HepG2 (cell line): ENCODE data around the gene TANGO6. TPM values are rescaled to one million over a fixed set of nuclear protein-coding genes. Genes with fewer than 3 reads are reported as not detected.

ENCODE experiments used
- ATRX ChIP-seq: sonication (generic); formaldehyde crosslinking; IDR thresholded peaks from 2 replicates; pipeline ENCODE4 v1.4.0; 2020; ENCODE audit warnings: missing genetic modification reagents, borderline replicate concordance
- ELF1 ChIP-seq: sonication (generic); formaldehyde crosslinking; IDR thresholded peaks from 2 replicates; pipeline ENCODE4 v1.4.0; 2020; ENCODE audit warnings: missing genetic modification reagents
- GABPB1 ChIP-seq: IDR thresholded peaks from 2 replicates; pipeline ENCODE4 v1.6.1; 2016; ENCODE audit warnings: mild to moderate bottlenecking, missing genetic modification reagents, moderate library complexity, missing compliant biosample characterization
- HOXD1 ChIP-seq: sonication (generic); formaldehyde crosslinking; IDR thresholded peaks from 2 replicates; pipeline ENCODE4 v1.5.0; 2020; ENCODE audit warnings: missing genetic modification reagents
- LCORL ChIP-seq, 2 experiments: fragments of 450-650 bp in 1 of 2; sonication (generic) in 1 of 2; formaldehyde crosslinking in 1 of 2; IDR thresholded peaks; 2 replicates each; pipeline versions ENCODE4 v1.5.0 to v1.6.1; 2017 to 2020; ENCODE audit warnings: antibody characterized with exemption in 1 of 2, missing genetic modification reagents in 1 of 2
- MAFF ChIP-seq: IDR thresholded peaks from 2 replicates; pipeline ENCODE4 v1.6.1; 2011; ENCODE audit warnings: low read depth, low read length, improper control_type of control experiment
- NCOR1 ChIP-seq: fragments of 200-600 bp; sonication (generic); IDR thresholded peaks from 2 replicates; pipeline ENCODE4 v1.7.0; 2017; ENCODE audit warnings: antibody characterized with exemption, low read length, borderline replicate concordance
- RXRA ChIP-seq: sonication (generic); formaldehyde crosslinking; IDR thresholded peaks from 2 replicates; pipeline ENCODE4 v1.5.1; 2020; ENCODE audit warnings: missing genetic modification reagents
- SMARCE1 ChIP-seq: fragments of 450-650 bp; IDR thresholded peaks from 2 replicates; pipeline ENCODE4 v1.6.1; 2017; ENCODE audit warnings: borderline replicate concordance
- SPEN ChIP-seq: sonication (generic); formaldehyde crosslinking; IDR thresholded peaks from 2 replicates; pipeline ENCODE4 v1.5.1; 2020; ENCODE audit warnings: low read depth, mild to moderate bottlenecking, missing genetic modification reagents
- ZFP36L2 ChIP-seq: sonication (generic); formaldehyde crosslinking; IDR thresholded peaks from 2 replicates; pipeline ENCODE4 v1.4.0; 2020; ENCODE audit warnings: missing genetic modification reagents
- ZKSCAN1 ChIP-seq: fragments of 150-350 bp; IDR thresholded peaks from 2 replicates; pipeline ENCODE4 v1.6.1; 2014; ENCODE audit warnings: low read length
- ZNF225 ChIP-seq: sonication (generic); formaldehyde crosslinking; IDR thresholded peaks from 2 replicates; pipeline ENCODE4 v1.4.0; 2020; ENCODE audit warnings: mild to moderate bottlenecking, missing genetic modification reagents
- ZNF251 ChIP-seq: sonication (generic); formaldehyde crosslinking; IDR thresholded peaks from 2 replicates; pipeline ENCODE4 v1.9.0; 2021; ENCODE audit warnings: mild to moderate bottlenecking, missing genetic modification reagents
- ZNF264 ChIP-seq: sonication (generic); formaldehyde crosslinking; IDR thresholded peaks from 2 replicates; pipeline ENCODE4 v1.4.0; 2020; ENCODE audit warnings: missing genetic modification reagents
- ZNF333 ChIP-seq: sonication (generic); formaldehyde crosslinking; IDR thresholded peaks from 2 replicates; pipeline ENCODE4 v1.4.0; 2020; ENCODE audit warnings: mild to moderate bottlenecking, missing genetic modification reagents, borderline replicate concordance
- ZNF432 ChIP-seq: sonication (generic); formaldehyde crosslinking; IDR thresholded peaks from 2 replicates; pipeline ENCODE4 v1.5.0; 2020; ENCODE audit warnings: missing genetic modification reagents, mild to moderate bottlenecking, borderline replicate concordance
- ZNF563 ChIP-seq: sonication (generic); formaldehyde crosslinking; IDR thresholded peaks from 2 replicates; pipeline ENCODE4 v1.8.0; 2022; ENCODE audit warnings: mild to moderate bottlenecking, moderate library complexity, missing genetic modification reagents
- ZNF589 ChIP-seq: sonication (generic); formaldehyde crosslinking; conservative IDR thresholded peaks from 2 replicates; pipeline ENCODE4 v1.8.0; 2022; ENCODE audit warnings: mild to moderate bottlenecking, moderate library complexity, missing genetic modification reagents
- ZNF790 ChIP-seq: sonication (generic); formaldehyde crosslinking; IDR thresholded peaks from 2 replicates; pipeline ENCODE4 v1.8.0; 2022; ENCODE audit warnings: missing genetic modification reagents, mild to moderate bottlenecking, borderline replicate concordance
- polyA plus RNA-seq, 8 experiments: library from polyadenylated mRNA; depleted of rRNA in 3 of 8; stranded (reverse) in 7 of 8; unstranded in 1 of 8; fragments of >200 nt; fragmentation: Illumina TruSeq in 4 of 8; extraction: Trizol in 4 of 8; gene quantifications; 2 replicates each; pipeline versions ENCODE4 v1.2.1 to v1.2.3, GENCODE V29; 2011 to 2016; ENCODE audit warnings: low read depth in 4 of 8, missing spikeins in 1 of 8, mixed read lengths in 1 of 8; ENCODE audit not compliant: insufficient read depth in 1 of 8
- total RNA-seq, 5 experiments: library from RNA; depleted of rRNA; stranded (reverse); fragments of >200 nt; fragmentation: Illumina TruSeq; extraction: Trizol; gene quantifications; 2 replicates each; pipeline ENCODE4 v1.2.3, GENCODE V29; 2016; ENCODE audit warnings: low read depth in 1 of 5
- TF ChIP-seq, protein P1 (sequence below): sonication (generic); formaldehyde crosslinking; IDR thresholded peaks from 2 replicates; pipeline ENCODE4 v1.5.0; 2020; ENCODE audit warnings: mild to moderate bottlenecking, missing genetic modification reagents
- TF ChIP-seq, protein P2 (sequence below): IDR thresholded peaks from 2 replicates; pipeline ENCODE4 v1.6.1; 2012; ENCODE audit warnings: inconsistent platforms
- TF ChIP-seq, protein P3 (sequence below): fragments of 450-650 bp; IDR thresholded peaks from 2 replicates; pipeline ENCODE4 v1.6.1; 2017
- TF ChIP-seq, protein P4 (sequence below): sonication (generic); formaldehyde crosslinking; IDR thresholded peaks from 2 replicates; pipeline ENCODE4 v1.9.0; 2021; ENCODE audit warnings: missing genetic modification reagents, borderline replicate concordance

TANGO6 gene
- total and polyA plus RNA-seq, 2 of the 13 experiments (the other 11 are each of a cell fraction or from before 2014, with no cell fraction given), result 7.2 to 13.3 TPM

DNA sequence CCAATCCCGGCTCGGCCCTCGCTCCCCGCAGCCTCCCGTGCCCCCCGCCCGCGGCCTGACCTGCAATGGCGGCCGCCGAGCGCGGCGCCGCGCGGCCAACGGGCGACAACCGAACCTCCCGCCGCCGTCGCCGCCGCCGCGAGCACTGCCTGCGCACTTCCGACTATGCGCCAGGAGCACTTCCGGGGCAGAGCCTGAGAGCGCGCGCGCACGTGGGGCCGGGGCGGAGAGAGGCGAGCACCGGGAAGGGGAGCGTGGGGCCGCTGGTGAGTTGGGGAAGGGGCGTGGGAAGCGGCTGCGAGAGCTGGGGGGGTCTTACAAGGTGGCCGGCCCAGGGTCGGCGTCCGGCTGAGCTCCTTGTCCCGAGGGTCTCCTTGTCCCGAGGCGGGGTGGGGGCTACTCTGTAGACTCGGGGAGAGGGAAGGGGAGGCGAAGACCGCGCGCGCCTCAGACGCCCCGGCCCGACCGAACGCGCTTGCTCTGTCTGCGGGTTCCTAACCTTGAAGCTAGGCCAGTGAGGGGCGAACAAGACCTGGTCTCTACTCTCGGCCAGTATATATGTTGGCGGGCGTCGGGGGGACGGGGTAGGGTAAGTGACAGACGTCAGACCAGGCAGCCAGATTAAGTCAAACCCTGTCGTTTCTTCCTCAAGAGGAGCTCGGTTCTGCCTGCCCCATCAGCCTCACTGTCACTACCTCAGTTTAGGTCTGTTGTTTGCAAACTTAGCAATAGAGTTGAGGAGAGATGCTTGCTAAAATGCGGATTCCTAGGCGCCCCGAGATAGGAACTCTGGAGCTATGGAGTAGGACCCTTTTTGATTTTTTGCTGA lies 289.3 kb downstream of the TANGO6 start, which contains the start of the genes CHTF8 and UTP4 (continued):
- TF ChIP-seq, protein P1, sequence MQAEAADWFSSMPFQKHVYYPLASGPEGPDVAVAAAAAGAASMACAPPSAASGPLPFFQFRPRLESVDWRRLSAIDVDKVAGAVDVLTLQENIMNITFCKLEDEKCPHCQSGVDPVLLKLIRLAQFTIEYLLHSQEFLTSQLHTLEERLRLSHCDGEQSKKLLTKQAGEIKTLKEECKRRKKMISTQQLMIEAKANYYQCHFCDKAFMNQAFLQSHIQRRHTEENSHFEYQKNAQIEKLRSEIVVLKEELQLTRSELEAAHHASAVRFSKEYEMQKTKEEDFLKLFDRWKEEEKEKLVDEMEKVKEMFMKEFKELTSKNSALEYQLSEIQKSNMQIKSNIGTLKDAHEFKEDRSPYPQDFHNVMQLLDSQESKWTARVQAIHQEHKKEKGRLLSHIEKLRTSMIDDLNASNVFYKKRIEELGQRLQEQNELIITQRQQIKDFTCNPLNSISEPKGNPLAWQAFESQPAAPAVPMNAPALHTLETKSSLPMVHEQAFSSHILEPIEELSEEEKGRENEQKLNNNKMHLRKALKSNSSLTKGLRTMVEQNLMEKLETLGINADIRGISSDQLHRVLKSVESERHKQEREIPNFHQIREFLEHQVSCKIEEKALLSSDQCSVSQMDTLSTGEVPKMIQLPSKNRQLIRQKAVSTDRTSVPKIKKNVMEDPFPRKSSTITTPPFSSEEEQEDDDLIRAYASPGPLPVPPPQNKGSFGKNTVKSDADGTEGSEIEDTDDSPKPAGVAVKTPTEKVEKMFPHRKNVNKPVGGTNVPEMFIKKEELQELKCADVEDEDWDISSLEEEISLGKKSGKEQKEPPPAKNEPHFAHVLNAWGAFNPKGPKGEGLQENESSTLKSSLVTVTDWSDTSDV (CRISPR knock-in tag), result no peak
- TF ChIP-seq, protein P2, sequence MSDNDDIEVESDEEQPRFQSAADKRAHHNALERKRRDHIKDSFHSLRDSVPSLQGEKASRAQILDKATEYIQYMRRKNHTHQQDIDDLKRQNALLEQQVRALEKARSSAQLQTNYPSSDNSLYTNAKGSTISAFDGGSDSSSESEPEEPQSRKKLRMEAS, result peak; percentile 98
- TF ChIP-seq ZKSCAN1 (no peak), ZFP36L2 (CRISPR knock-in tag) (no peak), LCORL (IDR thresholded peaks at IDR 0.05) (no peak), LCORL (CRISPR knock-in tag; IDR thresholded peaks at IDR 0.05) (no peak), ZNF563 (peak; percentile 70), SPEN (CRISPR knock-in tag) (peak; percentile 88), NCOR1 (no peak; the same call in 1 of the 2 replicates), SMARCE1 (no peak), RXRA (no peak), ZNF589 (CRISPR knock-in tag) (peak; percentile 42; the same call in 1 of the 2 replicates), GABPB1 (CRISPR knock-in tag) (peak; percentile 93), ELF1 (CRISPR knock-in tag) (peak; percentile 91), ATRX (CRISPR knock-in tag) (no peak), MAFF (no peak), ZNF432 (CRISPR knock-in tag) (no peak), HOXD1 (no peak), ZNF790 (0 out of 2 replicates have a peak, but pooled peaks have one; percentile 39), ZNF333 (CRISPR knock-in tag) (no peak), ZNF251 (CRISPR knock-in tag) (peak; percentile 53; the same call in 1 of the 2 replicates), ZNF264 (peak; percentile 47; the same call in 1 of the 2 replicates), ZNF225 (CRISPR knock-in tag) (no peak; the same call in none of the 2 replicates)
- TF ChIP-seq, protein P3, sequence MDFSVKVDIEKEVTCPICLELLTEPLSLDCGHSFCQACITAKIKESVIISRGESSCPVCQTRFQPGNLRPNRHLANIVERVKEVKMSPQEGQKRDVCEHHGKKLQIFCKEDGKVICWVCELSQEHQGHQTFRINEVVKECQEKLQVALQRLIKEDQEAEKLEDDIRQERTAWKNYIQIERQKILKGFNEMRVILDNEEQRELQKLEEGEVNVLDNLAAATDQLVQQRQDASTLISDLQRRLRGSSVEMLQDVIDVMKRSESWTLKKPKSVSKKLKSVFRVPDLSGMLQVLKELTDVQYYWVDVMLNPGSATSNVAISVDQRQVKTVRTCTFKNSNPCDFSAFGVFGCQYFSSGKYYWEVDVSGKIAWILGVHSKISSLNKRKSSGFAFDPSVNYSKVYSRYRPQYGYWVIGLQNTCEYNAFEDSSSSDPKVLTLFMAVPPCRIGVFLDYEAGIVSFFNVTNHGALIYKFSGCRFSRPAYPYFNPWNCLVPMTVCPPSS, result no peak
- TF ChIP-seq, protein P4, sequence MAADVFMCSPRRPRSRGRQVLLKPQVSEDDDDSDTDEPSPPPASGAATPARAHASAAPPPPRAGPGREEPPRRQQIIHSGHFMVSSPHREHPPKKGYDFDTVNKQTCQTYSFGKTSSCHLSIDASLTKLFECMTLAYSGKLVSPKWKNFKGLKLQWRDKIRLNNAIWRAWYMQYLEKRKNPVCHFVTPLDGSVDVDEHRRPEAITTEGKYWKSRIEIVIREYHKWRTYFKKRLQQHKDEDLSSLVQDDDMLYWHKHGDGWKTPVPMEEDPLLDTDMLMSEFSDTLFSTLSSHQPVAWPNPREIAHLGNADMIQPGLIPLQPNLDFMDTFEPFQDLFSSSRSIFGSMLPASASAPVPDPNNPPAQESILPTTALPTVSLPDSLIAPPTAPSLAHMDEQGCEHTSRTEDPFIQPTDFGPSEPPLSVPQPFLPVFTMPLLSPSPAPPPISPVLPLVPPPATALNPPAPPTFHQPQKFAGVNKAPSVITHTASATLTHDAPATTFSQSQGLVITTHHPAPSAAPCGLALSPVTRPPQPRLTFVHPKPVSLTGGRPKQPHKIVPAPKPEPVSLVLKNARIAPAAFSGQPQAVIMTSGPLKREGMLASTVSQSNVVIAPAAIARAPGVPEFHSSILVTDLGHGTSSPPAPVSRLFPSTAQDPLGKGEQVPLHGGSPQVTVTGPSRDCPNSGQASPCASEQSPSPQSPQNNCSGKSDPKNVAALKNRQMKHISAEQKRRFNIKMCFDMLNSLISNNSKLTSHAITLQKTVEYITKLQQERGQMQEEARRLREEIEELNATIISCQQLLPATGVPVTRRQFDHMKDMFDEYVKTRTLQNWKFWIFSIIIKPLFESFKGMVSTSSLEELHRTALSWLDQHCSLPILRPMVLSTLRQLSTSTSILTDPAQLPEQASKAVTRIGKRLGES (CRISPR knock-in tag), result no peak
